Jurkat, Clone E6-1 (cell line): ENCODE data around the gene PACRG.

Experiments used
- DNase-seq: peaks from one replicate; pipeline ENCODE4 v3.0.0-alpha.2; 2011; ENCODE audit warnings: low read depth, low spot score
- H3K4me3 ChIP-seq: 2 replicates; pipeline ENCODE4 v1.5.1; 2011; ENCODE audit warnings: mild to moderate bottlenecking, low read length, control low read depth, moderate library complexity

PACRG gene

DNA sequence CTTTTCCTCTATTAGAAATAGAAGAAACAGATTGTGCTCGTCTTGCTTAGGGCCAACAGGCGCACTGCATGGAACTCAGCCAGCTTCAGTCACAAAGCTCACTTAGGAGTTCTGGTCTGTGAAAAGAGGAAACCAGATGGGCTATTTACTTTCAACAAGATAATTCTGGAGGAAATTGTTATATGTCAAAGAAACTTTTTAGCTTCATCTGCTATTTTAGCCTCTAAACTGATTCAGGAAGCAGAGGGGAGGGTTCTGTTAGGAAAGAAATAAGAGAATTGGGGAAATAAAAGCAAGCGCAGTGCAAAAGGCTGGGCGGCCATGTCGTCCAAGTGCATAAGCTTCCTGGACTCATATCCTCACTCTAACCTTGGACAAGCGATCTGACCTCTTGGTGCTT, 21.5 kb upstream of the PACRG start:
- no peak for DNase-seq
- no peak overlapping the region for H3K4me3 ChIP-seq

- no peak overlapping the region for H3K4me3 ChIP-seq
- DNase-seq, result no peak
Observed at GRCh38 chr6:162708971-162709370, 18.8 kb upstream of the PACRG start.

DNA sequence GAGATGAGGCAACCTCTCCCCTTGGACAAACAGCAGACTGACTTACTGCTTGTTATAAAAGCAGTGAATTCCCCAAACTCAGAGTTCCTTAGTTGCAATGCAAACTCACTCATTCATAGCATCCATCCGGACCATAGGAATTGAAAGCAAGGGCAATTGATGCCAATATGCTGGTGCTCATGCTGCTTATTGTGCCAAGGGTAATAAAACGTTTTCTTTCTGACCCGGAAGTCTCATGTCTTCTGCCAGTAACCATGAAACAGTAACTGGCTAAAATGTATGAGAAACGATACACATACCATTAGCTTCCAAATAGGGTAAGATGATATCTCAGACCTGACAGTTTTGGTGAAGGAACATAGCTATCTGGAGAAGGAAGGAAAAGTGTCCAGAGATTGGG, 18.3 kb upstream of the PACRG start:
- DNase-seq, result no peak
- no peak overlapping the region for H3K4me3 ChIP-seq

- H3K4me3 ChIP-seq, result no peak overlapping the region
- DNase-seq, result no peak
Observed at GRCh38 chr6:162710419-162710818, 17.4 kb upstream of the PACRG start.

DNA sequence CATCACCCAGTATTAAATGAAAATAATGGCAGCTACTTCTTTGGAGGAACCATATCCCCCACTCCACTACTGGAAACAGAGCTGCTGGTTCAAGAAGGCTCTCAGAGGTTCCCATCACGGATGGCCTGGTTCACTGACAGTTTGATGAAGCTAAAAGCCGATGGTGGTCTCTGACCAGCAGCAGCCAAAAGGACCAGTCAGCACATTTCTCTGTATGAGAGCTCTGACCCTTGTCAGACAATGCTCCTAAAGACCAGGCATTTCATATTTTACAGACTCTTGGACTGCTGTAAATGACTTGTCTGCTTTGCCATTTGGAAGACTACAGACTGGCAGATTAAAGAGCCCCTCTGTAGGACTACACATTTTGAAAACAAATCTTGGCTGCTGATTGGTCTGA, 16.8 kb upstream of the PACRG start:
- DNase-seq, result no peak
- H3K4me3 ChIP-seq, result no peak overlapping the region

DNA sequence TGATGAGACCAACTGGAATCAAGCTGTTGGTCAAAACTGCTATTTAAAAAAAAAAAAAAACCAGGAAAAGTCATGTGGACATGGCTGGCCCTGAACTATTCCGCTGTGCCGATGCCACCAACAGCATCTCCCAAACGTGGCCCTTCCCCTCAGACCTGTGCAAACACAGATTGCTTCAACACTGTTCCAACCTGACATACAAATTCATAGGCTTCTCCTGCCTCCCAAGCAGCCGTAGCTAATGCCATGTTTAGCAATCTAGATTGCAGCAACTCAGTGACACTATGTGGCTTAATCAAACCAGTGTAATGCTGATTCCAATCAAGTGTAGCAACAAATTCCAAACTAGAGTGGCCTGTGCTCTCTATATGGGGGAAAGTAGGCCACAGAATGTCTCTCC, 16.4 kb upstream of the PACRG start:
- DNase-seq, result no peak
- H3K4me3 ChIP-seq, result no peak overlapping the region

- no peak for DNase-seq
- H3K4me3 ChIP-seq, result no peak overlapping the region
Observed at GRCh38 chr6:162712694-162713093, 15.1 kb upstream of the PACRG start.

DNA sequence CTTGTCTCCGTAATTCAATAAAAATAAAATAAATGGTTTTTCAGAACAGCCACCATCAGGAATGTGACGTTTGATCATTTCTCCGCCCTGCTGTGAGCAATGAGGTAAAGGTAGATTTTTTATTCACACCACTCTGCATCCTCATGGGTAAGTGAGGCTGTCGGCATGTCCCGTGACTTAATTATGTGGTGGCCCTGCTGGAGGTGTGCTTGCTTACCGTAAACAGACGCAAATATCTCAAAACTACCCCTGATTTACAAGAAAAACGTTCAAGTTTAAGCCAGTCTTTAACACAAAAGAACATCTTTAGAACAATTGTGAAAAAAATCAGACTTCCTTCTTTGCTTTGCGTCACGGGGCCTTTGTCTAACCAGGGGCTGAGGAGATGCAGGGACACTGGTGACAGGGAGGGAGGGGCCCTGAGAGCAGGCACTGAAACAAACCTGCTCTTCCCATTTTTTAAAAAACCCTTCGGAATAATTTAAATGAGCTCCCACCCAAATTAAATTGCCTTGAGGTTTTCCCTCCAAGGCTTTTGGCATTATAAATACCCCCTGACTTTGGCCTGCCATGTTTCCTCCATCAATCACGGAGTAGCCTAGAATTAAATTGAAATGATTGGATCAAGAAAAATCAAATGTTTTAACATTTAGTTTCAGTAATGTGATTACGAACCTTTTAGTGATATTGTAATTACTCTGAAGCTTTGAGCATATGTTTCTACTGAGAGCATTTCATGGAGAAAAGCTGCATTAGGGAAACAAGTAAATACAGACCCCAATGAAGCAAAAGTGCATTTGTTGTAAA, 13.6 kb upstream of the PACRG start:
- H3K4me3 ChIP-seq, result no peak overlapping the region
- no peak for DNase-seq

DNA sequence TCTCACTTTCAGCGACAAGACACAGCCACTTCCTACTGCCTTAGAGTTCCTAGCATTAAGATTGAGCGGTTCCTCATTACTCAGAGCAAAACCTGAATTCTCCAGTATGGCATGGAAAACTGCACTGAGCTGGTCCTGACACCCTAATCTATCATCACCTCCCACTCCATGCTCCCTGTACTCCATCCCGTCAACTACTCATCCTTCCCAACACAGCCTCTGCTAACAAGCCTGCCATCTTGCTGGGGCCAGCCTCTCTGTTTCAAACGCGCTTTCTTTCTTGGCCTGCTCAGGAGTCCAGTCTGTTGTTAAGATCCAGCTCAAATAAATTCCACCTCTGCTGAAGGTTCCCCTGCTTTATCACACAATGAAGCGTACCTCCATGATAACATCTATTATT, 12.2 kb upstream of the PACRG start:
- H3K4me3 ChIP-seq, result no peak overlapping the region
- DNase-seq, result no peak

GRCh38 chr6:162719528-162719927, 8.2 kb upstream of the PACRG start:
- DNase-seq, result no peak
- no peak overlapping the region for H3K4me3 ChIP-seq

DNA sequence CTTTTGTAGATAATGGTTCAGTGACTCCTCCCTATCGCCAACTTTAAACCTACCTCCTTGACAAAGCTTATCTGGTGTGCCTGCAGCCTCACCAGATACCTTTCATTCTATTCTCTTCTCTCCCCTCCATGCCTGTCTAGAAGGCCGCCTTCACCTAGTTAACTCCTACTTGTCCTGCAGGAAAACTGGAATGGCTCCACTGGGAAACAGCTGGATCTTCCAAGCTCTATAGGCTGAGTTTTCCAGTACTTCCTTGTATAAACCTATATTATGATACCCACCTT, 6.4 kb upstream of the PACRG start:
- H3K4me3 ChIP-seq, result no peak overlapping the region
- DNase-seq, result no peak

DNA sequence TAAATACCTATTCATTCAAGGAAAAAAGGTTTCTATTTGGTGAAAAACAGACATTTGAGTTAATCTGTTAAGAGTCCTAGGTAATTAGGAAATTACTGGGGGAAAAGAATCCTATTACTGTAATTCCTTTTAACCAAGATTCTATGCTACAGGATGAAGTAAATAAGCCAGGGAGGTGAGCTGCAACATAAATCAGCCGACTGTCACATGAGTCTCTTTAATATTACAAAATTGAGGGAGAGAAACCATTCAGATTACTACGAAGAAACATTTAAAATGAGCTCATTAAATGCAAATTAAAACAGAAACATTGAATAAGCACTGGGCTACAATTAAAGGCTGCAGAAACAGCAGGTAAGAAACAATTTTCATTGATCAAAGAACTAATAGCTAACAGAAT, 5.5 kb upstream of the PACRG start:
- no peak for DNase-seq
- no peak overlapping the region for H3K4me3 ChIP-seq

DNA sequence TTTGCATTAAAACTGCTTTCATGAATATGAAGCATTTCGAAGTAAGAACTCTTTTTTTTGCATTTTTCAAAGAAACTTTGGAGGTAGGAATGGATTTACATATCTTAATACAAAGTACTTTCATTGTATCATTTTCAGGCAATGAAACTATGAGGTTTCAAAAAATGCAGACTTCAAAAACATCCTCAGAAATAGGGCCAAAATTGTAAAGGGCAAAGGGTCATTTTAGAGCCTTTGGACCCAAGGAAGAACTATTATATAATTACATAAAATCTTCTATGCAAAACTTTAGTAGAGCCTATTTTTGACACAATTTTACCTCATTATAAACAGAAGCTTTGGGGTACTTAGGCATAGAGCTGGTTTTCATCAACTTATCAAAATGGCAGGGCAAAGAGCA, 5.1 kb upstream of the PACRG start:
- no peak overlapping the region for H3K4me3 ChIP-seq
- no peak for DNase-seq

DNA sequence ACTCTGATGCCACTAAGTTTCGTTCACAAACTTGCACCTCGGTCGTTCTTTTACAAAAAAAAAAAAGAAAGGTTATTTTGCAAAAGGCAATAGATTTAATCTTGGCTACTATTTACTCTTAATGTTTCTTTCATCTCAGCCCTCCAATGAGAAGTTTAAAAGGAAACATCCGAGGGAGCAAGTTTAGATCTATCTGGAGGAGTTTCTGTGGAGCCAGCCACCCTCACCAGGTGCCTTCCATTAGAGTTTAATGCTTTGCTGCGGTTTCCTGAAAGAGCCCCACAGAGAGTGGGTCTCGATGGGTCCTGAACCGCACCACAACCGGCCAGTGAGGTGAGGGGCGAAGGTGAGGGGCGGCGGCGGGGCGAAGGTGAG, 840 bp upstream of the PACRG start:
- H3K4me3 ChIP-seq, result peak overlapping the region; percentile 65
- peak; percentile 20 for DNase-seq

DNA sequence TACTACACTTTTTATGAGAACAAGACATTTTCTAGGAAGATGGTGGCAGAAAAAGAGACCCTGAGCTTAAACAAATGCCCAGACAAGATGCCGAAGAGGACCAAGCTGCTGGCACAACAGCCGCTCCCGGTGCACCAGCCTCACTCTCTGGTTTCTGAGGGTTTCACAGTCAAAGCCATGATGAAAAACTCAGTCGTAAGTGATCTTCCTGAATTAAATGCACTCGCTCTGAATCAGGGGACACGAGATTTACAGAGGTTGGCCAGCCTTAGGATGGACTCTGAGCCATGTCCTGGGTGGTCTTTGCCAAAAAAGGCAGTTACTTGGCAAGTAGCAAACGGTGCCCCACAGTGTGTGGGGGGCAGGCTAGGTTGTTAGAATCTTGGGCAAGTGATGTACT, 423 bp downstream of the PACRG start:
- H3K4me3 ChIP-seq, result peak overlapping the region; percentile 41

GRCh38 chr6:162728706-162729105, 932 bp downstream of the PACRG start:
- DNase-seq, result no peak
- H3K4me3 ChIP-seq, result no peak overlapping the region

More for the DNA sequence above, 423 bp downstream of the PACRG start:
- no peak for DNase-seq

DNA sequence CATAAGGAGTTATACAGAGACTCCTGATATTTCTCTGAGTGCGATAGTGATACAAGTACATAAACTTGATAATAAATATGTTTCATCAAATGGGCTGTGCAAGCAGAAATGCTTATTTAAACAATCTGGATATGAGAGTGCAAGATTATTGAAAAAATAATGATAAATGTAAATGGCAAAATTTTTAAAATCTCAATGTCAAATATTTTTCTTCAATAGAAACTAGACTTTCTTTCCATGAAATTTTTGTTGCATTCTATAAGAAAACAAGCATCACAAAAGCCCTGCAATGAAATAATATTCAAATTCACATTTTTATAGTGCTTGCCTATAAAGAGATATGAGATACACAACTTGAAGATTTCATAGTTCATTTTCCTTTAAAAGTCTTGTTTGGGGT, 2.7 kb downstream of the PACRG start:
- no peak for DNase-seq
- no peak overlapping the region for H3K4me3 ChIP-seq

DNA sequence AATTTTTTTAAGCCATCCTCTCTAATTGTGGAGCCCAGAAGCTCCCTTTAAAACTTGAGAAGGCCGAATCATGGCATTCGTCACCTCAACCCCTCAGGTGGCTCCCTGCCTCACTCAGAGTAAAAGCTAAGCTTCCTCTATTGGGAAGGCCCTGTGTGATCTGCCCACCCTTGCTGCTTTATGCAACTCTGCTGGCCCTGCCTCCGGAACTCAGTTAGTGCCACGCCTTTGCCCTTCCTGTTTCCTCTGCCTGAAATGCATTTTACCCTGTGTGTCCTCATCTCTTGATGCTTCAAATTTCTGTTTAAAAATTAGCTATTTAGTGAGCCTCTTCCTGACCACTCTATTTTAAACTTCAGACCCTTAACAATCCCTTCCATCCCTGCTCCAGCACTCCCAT, 5.7 kb downstream of the PACRG start:
- no peak overlapping the region for H3K4me3 ChIP-seq
- no peak for DNase-seq

- no peak for DNase-seq
- no peak overlapping the region for H3K4me3 ChIP-seq
Observed at GRCh38 chr6:162736961-162737360, 9.2 kb downstream of the PACRG start.

- DNase-seq, result no peak
Observed at GRCh38 chr6:162750776-162751175, 23.0 kb downstream of the PACRG start.

DNA sequence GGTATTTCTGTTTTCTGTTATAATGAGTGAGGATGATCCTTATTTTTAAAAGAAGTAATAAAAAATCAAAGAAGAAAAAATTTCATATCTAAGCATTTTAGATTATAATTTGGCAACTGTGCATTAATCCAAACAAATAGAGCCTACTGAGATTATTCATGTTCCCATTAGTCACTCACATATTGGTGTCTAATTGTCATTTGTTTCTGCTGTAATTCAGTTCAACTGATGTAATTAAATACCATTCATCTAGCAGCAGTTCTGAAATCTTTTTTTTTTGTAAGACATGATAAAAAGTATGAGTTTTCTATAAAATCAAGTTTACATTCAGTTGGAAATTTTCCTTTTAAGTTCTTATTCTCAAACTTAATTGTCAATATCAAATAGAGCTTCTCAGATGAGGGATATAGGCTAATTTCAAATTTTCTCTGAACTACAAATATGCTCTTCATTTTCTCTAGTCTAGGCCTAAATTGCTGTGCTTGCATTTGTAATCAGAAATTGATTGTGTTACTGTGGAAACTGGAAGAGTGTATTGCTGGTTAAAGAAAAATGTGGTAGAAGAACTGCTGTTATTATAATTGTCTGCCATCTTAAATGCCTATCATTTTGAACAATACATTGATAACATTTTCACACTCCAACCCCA, 23.6 kb downstream of the PACRG start:
- H3K4me3 ChIP-seq, result no peak overlapping the region
- no peak for DNase-seq

More at GRCh38 chr6:162750776-162751175, 23.0 kb downstream of the PACRG start:
- no peak overlapping the region for H3K4me3 ChIP-seq
